Sigmoid colon (tissue), 4 donors: ENCODE data around the gene ZNF608.

Experiments used
- CTCF ChIP-seq, 4 experiments: fragments of 450-650 bp in 3 of 4; fragments of 200-600 bp in 1 of 4; IDR thresholded peaks; one replicate each; pipeline ENCODE4 v1.5.1; 2016 to 2019; ENCODE audit warnings: antibody characterized with exemption in 4 of 4, mild to moderate bottlenecking in 3 of 4, moderate library complexity in 2 of 4
- EP300 ChIP-seq, 4 donors: sonication (generic); formaldehyde crosslinking; IDR thresholded peaks; one replicate each; pipeline ENCODE4 v1.6.1; 2017; ENCODE audit warnings: antibody characterized with exemption in 4 of 4
- POLR2A ChIP-seq, 2 donors: fragments of 450-650 bp; IDR thresholded peaks; one replicate each; pipeline ENCODE4 v1.6.1; 2016; ENCODE audit warnings: antibody characterized with exemption in 2 of 2, mild to moderate bottlenecking in 2 of 2, moderate library complexity in 2 of 2
- POLR2AphosphoS5 ChIP-seq, 4 donors: sonication (generic); formaldehyde crosslinking; IDR thresholded peaks; one replicate each; pipeline ENCODE4 v1.6.1; 2017; ENCODE audit warnings: antibody characterized with exemption in 4 of 4

DNA sequence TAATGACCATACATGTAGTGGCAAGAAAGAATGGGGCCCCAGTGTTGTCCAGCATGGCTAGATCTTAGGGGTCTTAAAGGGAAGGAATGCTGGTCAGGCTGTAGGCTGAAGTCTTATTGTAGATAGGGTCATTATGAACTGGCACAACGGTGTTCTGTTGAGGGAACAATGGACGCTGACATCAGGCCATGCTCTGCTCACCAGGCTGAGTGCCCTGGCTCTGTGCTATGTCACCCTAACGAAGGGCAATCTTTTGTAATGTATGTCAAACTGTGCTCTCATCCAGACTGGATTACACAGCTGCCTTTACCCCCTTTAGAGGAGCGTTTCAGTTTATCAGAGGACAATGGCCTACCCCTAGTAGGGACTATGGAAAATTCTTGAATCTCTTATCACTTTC lies 14.6 kb upstream of the ZNF608 start:
- no peak for TF ChIP-seq CTCF (IDR thresholded peaks at IDR 0.05)
- TF ChIP-seq POLR2AphosphoS5 (IDR thresholded peaks at IDR 0.05) = no peak
- no peak for TF ChIP-seq POLR2A (IDR thresholded peaks at IDR 0.05)
- no peak for TF ChIP-seq EP300 (IDR thresholded peaks at IDR 0.05)
